ENCODE results near the gene CGB1. TPM values are rescaled to one million over a fixed set of nuclear protein-coding genes. Genes with fewer than 3 reads are reported as not detected.

Gene CGB1
- total RNA-seq, 2 experiments from 2014 or later = not detected

DNA sequence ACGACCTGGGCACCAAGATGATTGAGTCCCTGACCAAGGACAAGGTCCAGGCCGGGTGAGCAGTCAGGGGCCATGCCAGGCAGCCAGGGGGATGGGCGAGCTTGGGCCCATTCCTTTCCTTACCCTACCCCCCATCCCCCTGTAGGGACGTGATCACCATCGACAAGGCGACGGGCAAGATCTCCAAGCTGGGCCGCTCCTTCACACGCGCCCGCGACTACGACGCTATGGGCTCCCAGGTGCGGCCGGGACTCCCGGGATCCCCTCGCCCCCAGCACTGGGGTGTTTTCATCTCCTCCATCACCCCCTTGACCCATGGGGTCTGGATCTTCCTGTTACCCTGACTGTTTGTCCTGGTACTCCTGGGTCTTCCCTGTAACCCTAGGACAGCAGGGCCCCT lies 26.9 kb downstream of the CGB1 start:
- H3K9me3 Mint-ChIP-seq = no peaks in the 10 kb centered on the region
- ChIA-PET POLR2A (no interaction called here), CTCF (no interaction called here)
- no peaks in the 10 kb centered on the region for H3K4me1 Mint-ChIP-seq (ENCODE audit: low read depth)
- H3K4me3 Mint-ChIP-seq = no peak overlapping the region
- H3K36me3 ChIP-seq (ENCODE audit: insufficient read depth, low read length) = peaks cover 45% of the 10 kb centered on the region
- no peaks in the 10 kb centered on the region for H3K4me1 ChIP-seq (ENCODE audit: insufficient read depth, low read length)
- TF ChIP-seq, protein P1, sequence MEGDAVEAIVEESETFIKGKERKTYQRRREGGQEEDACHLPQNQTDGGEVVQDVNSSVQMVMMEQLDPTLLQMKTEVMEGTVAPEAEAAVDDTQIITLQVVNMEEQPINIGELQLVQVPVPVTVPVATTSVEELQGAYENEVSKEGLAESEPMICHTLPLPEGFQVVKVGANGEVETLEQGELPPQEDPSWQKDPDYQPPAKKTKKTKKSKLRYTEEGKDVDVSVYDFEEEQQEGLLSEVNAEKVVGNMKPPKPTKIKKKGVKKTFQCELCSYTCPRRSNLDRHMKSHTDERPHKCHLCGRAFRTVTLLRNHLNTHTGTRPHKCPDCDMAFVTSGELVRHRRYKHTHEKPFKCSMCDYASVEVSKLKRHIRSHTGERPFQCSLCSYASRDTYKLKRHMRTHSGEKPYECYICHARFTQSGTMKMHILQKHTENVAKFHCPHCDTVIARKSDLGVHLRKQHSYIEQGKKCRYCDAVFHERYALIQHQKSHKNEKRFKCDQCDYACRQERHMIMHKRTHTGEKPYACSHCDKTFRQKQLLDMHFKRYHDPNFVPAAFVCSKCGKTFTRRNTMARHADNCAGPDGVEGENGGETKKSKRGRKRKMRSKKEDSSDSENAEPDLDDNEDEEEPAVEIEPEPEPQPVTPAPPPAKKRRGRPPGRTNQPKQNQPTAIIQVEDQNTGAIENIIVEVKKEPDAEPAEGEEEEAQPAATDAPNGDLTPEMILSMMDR (IDR thresholded peaks at IDR 0.05) = no peak
- peaks cover 58% of the 10 kb centered on the region for H3K36me3 Mint-ChIP-seq (ENCODE audit: low read depth)
- H3K27me3 ChIP-seq (ENCODE audit: control insufficient read depth in 1 of 2, insufficient read depth in 2 of 2, low read length in 2 of 2) = no peaks in the 10 kb centered on the region
- intact Hi-C loops (cut with DNase I, micrococcal nuclease) = no loop called here
- H3K9me3 ChIP-seq (ENCODE audit: control insufficient read depth in 1 of 2, insufficient read depth in 1 of 2, low read length in 2 of 2) = no peaks in the 10 kb centered on the region
- no peaks in the 10 kb centered on the region for H3K27me3 Mint-ChIP-seq
- H3K4me3 ChIP-seq (ENCODE audit: low read length) = no peak overlapping the region
- no peak for ATAC-seq (ENCODE audit: poor library complexity)
- no peak overlapping the region for H3K27ac ChIP-seq (ENCODE audit: low read depth in 1 of 2, low read length in 2 of 2)
- no peak for DNase-seq
- no peak overlapping the region for H3K27ac Mint-ChIP-seq

DNA sequence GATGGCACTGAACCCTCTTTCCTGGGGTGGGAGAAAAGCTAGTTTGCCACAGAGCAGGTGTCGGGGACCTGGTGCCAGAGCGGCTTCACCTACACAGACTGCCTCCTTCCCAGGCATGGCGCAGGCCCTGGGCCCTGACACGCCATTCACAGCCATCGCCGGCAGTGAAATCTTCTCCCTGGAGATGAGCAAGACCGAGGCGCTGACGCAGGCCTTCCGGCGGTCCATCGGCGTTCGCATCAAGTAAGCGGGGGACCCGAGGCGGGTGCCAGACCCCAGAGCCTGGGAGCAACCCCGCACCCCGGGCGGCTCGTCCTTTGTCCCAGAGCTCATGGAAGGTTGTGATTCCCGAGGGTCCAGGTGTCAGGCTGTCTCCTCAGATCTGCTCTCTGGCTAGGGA lies 29.8 kb downstream of the CGB1 start:
- CTCF ChIA-PET = no interaction called here

GRCh38 chr19:49004964-49005614 lies 31.6 kb downstream of the CGB1 start:
- Histone ChIP-seq H3K9me3 (ENCODE audit: control insufficient read depth in 1 of 2, insufficient read depth in 1 of 2, low read length in 2 of 2) (no peaks in the 10 kb centered on the region), H3K36me3 (ENCODE audit: insufficient read depth, low read length) (peaks cover 49% of the 10 kb centered on the region), H3K4me1 (ENCODE audit: insufficient read depth, low read length) (no peaks in the 10 kb centered on the region), H3K27me3 (ENCODE audit: control insufficient read depth in 1 of 2, insufficient read depth in 2 of 2, low read length in 2 of 2) (no peaks in the 10 kb centered on the region), H3K4me3 (ENCODE audit: low read length) (no peak overlapping the region), H3K27ac (ENCODE audit: low read depth in 1 of 2, low read length in 2 of 2) (no peak overlapping the region)
- CTCF ChIA-PET = no interaction called here
- DNase-seq (no peak), ATAC-seq (ENCODE audit: poor library complexity) (no peak)
- TF ChIP-seq, protein P1 (IDR thresholded peaks at IDR 0.05) = no peak
- POLR2A ChIA-PET = no interaction called here
- H3K4me1 Mint-ChIP-seq (ENCODE audit: low read depth) = no peaks in the 10 kb centered on the region
- H3K9me3 Mint-ChIP-seq = no peaks in the 10 kb centered on the region
- no peak overlapping the region for H3K27ac Mint-ChIP-seq
- no peak overlapping the region for H3K4me3 Mint-ChIP-seq
- no peaks in the 10 kb centered on the region for H3K27me3 Mint-ChIP-seq
- intact Hi-C loops (cut with DNase I, micrococcal nuclease) = no loop called here
- peaks cover 59% of the 10 kb centered on the region for H3K36me3 Mint-ChIP-seq (ENCODE audit: low read depth)

More for the DNA sequence above, 29.8 kb downstream of the CGB1 start:
- DNase-seq (no peak), ATAC-seq (ENCODE audit: poor library complexity) (no peak)
- Mint-ChIP-seq H3K4me1 (ENCODE audit: low read depth) (no peaks in the 10 kb centered on the region), H3K4me3 (no peak overlapping the region), H3K27me3 (no peaks in the 10 kb centered on the region), H3K27ac (no peak overlapping the region), H3K36me3 (ENCODE audit: low read depth) (peaks cover 72% of the 10 kb centered on the region), H3K9me3 (no peaks in the 10 kb centered on the region)
- H3K36me3 ChIP-seq (ENCODE audit: insufficient read depth, low read length) = peaks cover 58% of the 10 kb centered on the region
- H3K27me3 ChIP-seq (ENCODE audit: control insufficient read depth in 1 of 2, insufficient read depth in 2 of 2, low read length in 2 of 2) = no peaks in the 10 kb centered on the region
- H3K4me3 ChIP-seq (ENCODE audit: low read length) = no peak overlapping the region
- H3K9me3 ChIP-seq (ENCODE audit: control insufficient read depth in 1 of 2, insufficient read depth in 1 of 2, low read length in 2 of 2) = no peaks in the 10 kb centered on the region
- H3K27ac ChIP-seq (ENCODE audit: low read depth in 1 of 2, low read length in 2 of 2) = no peak overlapping the region
- POLR2A ChIA-PET = interaction anchor here (1.6 kb wide), 1 partner anchor 14 kb away, joined by 3 read pairs; the partner anchor contains the start of genes GYS1 and RUVBL2
- H3K4me1 ChIP-seq (ENCODE audit: insufficient read depth, low read length) = no peaks in the 10 kb centered on the region
- TF ChIP-seq, protein P1 (IDR thresholded peaks at IDR 0.05) = no peak
- intact Hi-C loops (cut with DNase I, micrococcal nuclease) = no loop called here
